Stimulated activated CD4-positive, alpha-beta T cell treated with anti-CD3 and anti-CD28 coated beads, Interleukin-1b, Interleukin-23, amount 100 ng/mL, for 1 hour (primary cell): ENCODE data around the gene CENPB.

ENCODE experiments used
- DNase-seq, 2 donors: peaks; one replicate each; pipeline ENCODE4 v3.0.0-alpha.2; 2020; ENCODE audit warnings: low read depth in 2 of 2

Gene CENPB

DNA sequence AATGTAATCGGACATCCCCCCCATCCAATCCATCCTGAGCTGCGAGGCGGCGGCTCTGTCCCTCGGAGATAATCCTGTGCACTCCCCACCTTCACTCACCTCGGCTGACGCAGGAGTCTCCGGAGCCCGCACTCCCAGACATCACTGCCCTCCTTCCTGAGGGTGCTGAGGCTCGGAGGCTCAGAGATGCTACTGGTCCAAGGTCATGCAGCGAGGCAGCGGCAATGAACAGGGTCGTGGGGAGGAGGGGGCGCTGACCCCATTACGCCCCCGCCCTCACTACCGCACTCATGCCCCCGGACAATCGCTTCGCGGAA is 19.5 kb downstream of the CENPB start:
- no peak for DNase-seq

GRCh38 chr20:3766422-3767109 is 20.0 kb downstream of the CENPB start:
- DNase-seq = no peak

- no peak for DNase-seq
These were observed 21.2 kb downstream of the CENPB start for GRCh38 chr20:3765171-3765882.

GRCh38 chr20:3764659-3765058 is 21.9 kb downstream of the CENPB start:
- no peak for DNase-seq

GRCh38 chr20:3763671-3764601 is 22.6 kb downstream of the CENPB start:
- no peak for DNase-seq

DNA sequence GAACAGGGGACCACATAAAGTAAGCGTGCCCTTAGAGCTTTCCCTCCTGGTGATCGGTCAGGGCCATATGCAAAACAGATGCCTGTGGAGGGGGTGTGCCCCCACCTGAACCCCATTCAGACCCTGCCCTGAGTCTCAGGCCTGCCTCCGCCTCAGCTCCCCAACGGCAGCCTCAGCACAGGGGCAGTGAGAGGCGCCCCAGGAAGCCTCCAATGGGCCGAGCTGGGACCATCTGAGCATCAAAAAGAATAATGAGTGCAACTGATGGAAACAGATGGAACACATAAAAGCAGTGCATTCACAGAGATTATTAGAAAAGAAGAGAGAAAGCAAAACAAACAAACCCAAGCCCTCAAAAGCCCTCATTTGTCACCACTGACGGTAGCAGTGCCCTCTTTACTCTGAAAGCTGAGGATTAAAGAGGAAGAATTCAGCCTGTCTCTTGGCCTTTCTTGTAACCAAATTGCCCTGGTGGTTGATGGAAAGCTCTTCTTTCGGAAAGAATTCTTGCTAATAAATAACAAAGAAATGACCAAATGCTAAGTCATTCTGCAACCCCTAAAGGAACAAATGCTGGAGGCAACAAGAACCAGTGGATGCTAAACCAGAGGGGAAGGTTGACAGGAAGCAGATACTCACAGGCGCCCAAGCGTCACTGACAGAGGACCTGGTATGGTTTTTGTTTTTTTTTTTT is 25.7 kb downstream of the CENPB start:
- no peak for DNase-seq

DNA sequence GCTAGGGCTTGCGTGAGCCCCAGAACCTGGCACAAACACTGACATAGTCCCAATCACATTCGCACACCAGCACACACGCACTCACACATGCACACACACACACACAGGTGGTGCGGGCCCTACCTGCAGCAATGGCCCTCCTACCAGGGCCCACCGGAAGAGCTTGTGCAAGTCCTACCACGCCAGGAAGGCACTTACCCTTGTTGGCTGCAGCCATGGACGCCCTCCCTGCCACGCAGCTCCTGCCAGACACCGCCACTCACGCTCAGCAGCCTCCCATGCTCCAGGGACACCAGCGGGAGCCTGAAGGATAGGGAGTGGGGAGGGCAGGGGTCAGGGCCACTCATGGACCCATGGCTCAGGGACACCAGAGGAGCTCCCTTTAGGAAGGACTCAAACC is 26.7 kb downstream of the CENPB start:
- no peak for DNase-seq

- no peak for DNase-seq
These were observed 27.2 kb downstream of the CENPB start for GRCh38 chr20:3759316-3759823.

DNA sequence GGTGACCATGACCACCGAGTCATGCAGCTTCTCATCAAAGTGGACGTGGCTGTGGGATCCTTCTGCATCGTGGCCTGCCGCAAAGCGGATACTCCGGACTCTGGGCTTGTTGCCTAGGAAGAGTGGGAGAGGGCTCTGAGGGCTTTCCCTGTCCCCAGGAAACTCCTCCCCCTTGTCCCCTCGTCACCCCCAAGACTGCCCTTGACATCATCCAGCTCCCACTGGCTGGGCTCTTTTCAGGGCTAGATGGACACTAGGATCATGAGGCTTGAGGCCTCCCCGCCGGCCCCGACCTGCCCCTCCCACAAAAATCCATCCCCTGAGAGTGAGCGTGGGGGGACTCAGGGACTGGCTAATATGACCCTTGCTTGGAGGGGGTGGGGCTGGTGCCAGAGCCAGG is 28.0 kb downstream of the CENPB start:
- no peak for DNase-seq

DNA sequence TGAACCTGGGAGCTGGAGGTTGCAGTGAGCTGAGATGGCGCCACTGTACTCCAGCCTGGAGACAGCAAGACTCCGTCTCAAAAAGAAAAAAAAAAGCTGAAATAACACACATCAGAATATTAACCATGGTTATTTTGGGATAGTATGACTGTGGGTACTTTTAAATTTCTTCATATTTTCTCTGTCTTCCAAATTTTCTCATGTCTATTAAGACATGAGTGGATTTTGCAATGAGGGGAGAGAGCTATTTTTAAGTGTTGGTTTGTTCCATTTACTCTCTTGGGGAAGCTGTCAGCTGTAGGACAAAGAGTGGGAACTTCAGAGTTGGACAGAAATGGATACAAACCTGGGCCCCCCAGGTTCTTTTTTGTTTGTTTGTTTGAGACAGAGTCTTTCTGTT is 29.3 kb downstream of the CENPB start:
- DNase-seq = no peak

GRCh38 chr20:3755814-3756480 is 30.6 kb downstream of the CENPB start:
- no peak for DNase-seq

- no peak for DNase-seq
These were observed 31.3 kb downstream of the CENPB start for GRCh38 chr20:3755269-3755668.

DNA sequence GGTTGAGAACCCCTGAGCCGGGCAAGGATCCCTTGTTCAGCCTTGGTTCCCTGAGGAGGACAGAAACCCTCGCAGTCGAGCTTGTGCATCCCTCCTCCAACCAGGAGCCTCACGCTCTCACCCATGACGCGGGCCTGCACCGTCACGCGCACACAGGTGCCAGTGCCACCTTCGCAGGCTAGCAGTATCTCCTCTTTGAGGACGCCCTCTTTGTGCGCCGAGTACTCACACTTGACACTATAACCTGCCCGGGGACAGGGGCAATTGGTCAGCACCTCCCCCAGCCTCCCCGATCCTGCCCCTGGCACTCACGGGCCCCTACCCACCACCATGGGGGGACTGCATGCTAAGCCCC is 32.3 kb downstream of the CENPB start:
- no peak for DNase-seq

GRCh38 chr20:3753501-3754275 is 32.9 kb downstream of the CENPB start:
- DNase-seq = no peak

GRCh38 chr20:3753098-3753497 is 33.4 kb downstream of the CENPB start:
- peak in 1 of 2 donors; percentile 32 for DNase-seq

DNA sequence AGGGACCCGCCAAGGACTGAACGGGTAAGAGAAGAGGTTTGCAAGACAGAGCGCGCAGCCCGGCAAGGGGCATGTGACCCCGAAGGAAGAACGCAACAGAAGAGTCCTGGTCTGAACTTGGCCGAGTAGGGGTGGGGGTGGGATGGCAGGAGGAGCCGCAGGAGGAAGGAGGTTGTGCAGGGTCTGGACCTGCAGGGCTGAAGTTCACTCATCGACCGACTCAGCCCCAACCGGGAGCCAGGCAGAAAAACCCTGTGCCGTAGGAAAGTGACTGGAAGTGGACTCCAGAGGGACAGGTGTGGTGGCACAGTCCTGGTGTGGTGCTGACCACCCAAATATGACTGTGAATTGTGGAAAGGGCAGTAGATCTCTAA is 34.2 kb downstream of the CENPB start:
- DNase-seq = no peak

DNA sequence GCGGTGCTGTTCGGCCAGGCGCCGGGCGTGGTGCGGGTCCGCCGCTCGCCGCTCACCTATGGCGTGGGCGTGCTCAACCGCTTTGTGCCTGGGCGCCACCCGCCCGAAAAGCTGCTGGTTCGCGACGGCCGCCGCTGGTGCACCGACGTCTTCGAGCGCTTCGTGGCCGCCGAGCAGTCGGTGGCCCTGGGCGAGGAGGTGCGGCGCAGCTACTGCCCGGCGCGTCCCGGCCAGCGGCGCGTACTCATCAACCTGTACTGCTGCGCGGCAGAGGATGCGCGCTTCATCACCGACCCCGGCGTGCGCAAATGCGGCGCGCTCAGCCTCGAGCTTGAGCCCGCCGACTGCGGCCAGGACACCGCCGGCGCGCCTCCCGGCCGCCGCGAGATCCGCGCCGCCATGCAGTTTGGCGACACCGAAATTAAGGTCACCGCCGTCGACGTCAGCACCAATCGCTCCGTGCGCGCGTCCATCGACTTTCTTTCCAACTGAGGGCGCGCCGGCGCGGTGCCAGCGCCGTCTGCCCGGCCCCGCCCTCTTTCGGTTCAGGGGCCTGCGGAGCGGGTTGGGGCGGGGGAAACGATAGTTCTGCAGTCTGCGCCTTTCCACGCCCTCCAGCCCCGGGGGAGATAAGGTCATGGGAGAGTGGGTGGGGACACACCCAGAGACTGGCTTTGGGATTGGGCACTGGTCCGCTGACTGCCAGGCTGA is 34.7 kb downstream of the CENPB start:
- no peak for DNase-seq

GRCh38 chr20:3751305-3751674 is 35.2 kb downstream of the CENPB start:
- no peak for DNase-seq

- no peak for DNase-seq
These were observed 36.6 kb downstream of the CENPB start for GRCh38 chr20:3749689-3750531.
